ENCODE data around the gene ADGRD1.
"Not testable (repeated sequence)": the region's sequence is repeated elsewhere in the genome, so short reads cannot be mapped to it uniquely, and the experiment has no call there.

The ADGRD1 gene

DNA sequence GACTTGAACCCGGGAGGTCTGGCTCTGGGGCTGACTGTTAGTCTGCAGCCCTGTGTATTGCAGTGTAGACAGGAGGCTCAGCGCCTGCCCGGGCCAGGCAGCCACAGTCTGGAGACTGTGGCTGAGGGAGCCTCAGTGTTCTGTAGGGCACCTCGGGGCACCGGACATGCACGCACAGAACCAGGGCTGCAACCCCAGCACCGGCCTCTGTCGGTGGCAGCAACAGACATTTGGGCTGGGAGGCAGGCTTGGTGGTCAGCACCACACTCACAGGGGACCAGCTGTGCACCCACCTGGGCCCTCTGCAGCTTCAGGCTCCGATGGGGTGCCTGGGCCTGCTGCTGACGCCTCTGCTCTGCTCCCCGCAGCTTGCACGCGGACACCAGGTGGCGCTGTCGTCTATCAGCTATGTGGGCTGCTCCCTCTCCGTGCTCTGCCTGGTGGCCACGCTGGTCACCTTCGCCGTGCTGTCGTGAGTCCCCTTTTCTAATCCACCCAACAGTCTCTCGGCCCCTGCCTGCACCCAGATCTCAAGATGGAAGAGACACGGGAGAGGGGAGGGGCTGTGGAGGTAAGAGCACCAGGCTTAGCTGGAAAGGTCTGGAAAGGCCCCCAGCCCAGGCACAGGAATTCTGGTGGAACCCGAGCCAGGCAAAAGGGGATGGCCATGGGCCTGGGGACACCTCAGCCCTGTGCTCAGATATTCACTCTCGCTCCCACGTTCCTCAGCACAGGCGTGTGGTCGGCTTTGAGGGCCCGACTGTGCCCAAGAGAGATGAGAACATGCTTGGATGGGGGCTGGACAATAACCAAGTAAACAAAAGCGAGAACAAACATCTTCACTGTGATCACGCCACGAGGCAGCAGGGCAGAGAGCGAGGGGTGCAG is 151.0 kb downstream of the ADGRD1 start:
- DNase-seq (ENCODE audit: low spot score), result peak; percentile 91

GRCh38 chr12:131105351-131105735 is 151.6 kb downstream of the ADGRD1 start:
- DNase-seq (ENCODE audit: low spot score), result no peak

DNA sequence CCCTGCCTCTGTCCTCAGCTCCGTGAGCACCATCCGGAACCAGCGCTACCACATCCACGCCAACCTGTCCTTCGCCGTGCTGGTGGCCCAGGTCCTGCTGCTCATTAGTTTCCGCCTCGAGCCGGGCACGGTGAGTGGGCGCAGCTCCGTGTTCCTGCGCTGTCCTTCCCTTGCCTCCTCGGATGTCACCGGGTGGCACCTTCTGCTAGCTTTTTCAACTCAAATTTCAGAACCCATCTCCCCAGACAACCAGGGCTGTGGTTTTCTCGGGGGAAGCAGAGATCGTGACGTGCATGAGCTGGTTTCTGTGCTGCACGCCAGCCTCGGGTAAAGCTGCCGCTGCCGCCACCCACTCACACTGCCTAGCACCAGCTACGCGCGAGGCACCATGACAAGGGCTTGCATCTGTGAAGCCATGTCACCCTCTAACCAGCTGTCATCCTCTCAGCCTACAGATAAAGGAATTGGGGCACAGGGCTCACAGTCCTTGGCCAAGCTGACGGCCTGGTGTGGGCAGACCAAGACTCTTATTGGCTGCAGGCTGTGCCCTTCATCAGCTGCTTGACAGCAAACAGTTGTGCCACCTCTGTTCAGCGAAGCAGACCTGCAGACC is 152.1 kb downstream of the ADGRD1 start:
- DNase-seq (ENCODE audit: low spot score), result no peak

DNA sequence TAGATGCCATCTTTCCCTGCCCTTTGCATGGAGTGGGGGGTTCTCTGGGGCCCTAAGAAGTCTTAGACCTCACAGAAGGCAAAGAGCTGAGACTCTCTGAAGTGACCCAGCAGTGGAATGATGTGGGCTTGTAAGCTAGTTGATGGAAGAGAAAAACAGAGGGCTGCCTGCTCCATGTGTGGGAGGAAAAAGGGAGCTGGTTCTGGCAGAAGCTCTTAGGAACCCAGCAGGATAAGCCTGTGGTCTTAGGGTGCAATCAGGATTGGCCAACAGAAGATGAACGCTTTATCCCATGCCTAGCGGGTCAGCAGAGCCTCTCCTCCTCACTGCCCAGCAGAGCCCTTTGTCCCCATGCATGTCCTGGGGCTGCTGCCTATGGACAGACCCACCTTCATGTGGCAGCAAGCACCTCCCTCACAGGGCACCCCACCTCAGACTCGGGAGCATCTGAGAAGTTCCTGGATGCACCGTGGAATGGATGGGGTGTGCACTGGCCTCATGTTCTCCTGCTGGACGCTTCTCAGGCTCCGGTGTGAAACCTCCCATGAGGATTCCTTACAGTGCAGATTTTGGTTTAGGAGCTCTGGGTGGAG is 152.7 kb downstream of the ADGRD1 start:
- DNase-seq (ENCODE audit: low spot score), result no peak

DNA sequence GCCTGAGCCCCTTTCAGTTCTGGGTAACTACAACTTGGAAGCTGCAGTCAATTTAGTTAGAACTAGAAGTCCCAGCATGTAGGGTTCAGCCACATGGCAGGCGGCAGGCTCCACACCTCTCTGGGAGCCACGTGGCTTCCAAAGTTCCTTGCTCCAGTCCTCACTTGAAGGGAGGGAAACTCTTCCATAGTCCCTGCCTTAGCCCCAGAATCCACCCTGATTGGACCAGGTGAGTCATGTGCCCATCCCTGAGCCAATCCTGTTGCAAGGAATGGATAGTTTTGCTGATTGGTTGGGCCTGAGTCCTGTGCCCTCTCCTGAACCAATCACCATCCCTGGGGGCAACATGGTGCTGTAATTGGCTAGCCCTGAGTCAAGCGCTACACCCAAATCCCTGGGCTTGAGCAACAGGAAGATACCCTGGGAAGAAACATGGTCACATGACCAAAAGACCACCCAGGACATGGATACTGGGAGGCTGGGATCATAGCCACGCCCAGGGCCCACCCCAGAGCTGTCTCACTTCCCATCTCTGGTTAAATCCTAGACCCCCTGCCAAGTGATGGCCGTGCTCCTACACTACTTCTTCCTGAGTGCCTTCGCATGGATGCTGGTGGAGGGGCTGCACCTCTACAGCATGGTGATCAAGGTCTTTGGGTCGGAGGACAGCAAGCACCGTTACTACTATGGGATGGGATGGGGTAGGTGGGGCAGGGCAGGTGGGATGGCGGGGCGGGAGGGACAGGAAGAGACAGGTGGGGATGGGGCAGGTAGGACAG is 154.7 kb downstream of the ADGRD1 start:
- no peak for DNase-seq (ENCODE audit: low spot score)

DNA sequence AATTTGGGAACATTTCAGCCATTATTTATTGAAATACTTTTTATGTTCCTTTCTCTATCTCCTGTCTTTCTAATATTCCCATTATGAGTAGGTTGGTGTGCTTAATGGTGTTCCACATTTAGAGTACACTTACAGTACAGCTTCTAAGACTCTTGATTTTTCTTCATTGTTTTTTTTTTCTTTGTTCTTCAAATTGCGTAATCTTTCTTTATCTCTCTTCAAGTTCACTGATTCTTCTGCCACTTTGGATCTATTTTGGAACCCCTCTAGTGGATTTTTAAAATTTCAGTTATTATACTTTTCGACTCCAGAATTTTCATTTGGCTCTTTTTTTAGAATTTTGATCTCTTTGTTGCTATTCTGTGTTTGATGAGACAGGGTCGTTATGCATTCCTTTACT is 157.7 kb downstream of the ADGRD1 start:
- DNase-seq (ENCODE audit: low spot score), result no peak

DNA sequence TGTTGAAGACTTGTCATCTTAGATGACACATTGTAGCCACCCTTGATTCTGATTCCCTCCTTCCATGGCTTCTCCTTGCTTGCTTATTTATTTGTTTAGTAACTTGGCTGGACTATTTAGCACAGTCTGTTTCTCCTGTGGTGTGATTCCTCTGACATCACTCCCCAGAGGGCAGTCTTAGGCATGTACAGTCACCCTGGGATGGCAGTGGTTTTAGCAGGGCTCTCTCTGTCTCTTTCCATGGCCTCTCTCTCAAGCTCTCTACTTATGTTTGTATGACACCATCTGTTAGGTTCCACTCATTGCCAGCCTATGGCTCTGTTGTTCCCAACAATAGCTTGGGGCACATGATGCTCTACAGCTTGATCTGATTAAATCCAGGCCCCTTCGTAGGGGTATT is 158.3 kb downstream of the ADGRD1 start:
- DNase-seq (ENCODE audit: low spot score), result peak; percentile 47

DNA sequence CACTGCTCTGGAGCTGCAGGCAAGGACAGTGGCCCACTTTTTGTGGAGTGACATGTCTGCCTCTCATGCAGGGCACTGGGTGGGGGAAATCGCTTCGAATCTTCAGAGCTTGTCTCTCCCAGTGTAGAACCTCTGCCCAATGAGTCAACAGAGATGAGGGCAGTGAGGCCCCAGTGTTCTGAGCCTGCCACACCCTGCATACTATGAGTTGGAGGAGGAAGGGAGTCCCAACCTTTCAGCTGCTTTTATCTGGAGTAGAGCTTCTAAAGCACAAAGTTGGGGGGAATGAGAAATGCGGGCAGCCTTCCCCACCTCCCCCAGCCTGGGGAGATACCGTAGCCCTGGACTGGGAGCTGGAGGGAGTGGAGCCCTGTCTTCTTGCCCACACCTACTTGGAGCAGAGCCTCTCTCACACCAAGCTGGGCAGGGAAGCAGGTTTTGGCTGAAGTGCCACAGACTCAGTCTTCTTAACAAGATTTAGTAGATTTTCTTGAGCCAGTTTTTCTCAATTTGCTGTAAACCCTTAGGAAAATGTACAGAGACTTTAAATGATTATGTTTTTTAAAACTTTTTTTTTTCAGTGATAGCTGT is 159.1 kb downstream of the ADGRD1 start:
- DNase-seq (ENCODE audit: low spot score), result peak; percentile 70

DNA sequence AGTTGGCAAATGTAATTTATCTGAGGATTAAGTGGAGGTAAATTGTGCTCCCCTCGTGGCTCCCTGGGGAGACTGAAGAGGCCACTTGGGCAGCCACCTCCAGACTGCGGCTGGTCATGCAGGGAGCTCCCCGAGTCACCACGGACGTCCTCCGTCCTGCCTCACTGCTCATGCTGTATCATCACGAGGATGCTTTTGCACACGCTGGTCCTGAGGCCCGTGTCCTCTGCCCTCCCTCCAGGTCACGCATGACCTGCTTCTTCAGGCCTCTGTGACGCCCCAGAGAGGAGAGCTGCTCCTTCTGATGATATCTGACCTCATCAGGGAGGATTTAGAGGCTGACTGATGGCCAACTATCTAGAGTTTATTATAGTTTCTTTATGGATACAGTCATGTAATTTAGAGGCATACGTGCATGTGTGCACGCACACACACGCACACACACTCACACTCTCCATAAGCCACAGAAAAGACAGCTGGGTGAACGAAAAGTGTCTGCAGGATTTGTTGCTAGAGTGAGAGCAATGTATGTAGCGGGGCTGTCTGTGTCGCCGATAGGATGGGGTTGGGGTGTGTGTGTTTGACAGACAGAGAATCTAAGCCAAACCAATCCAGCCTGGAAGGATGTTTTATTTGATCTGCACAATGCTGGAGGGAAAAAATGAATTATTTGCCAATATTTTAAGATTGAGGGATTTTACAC is 160.0 kb downstream of the ADGRD1 start:
- no peak for DNase-seq (ENCODE audit: low spot score)

GRCh38 chr12:131114271-131114670 is 160.6 kb downstream of the ADGRD1 start:
- DNase-seq (ENCODE audit: low spot score), result no peak

- peak; percentile 40 for DNase-seq (ENCODE audit: low spot score)
Observed at GRCh38 chr12:131114942-131115584, 161.4 kb downstream of the ADGRD1 start.

DNA sequence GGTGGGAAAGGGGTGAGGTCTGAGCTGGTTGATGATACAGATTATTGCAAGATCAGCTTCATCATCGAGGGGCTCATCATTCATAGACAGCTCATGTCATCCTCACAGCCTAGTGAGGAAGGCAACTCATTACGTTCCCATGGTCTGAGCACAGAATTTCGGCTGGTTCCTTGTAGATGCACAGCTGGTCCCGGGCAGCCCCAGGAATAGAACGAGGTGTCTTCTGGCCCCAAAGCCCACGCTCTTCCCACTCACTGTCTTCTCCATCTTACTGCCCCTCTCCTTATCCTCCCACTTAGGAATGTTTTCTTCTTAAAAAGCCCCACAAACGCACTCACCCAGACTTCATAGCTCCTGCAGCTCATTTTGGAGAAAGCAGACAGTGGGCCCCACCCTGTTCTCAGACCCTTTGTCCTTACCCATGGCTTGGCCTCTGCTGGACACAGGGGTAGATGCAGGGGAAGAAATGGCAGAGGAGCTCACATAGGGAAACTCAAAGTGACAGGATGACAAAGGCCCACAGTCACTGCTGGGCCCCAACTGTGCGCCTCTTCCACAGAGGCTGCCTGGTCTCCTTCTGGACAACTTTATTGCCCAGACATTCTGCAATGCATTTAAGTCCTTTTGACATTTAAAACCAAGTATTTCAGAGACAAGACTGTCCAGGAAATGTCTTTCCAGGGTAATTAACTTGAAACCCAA is 162.2 kb downstream of the ADGRD1 start:
- no peak for DNase-seq (ENCODE audit: low spot score)

DNA sequence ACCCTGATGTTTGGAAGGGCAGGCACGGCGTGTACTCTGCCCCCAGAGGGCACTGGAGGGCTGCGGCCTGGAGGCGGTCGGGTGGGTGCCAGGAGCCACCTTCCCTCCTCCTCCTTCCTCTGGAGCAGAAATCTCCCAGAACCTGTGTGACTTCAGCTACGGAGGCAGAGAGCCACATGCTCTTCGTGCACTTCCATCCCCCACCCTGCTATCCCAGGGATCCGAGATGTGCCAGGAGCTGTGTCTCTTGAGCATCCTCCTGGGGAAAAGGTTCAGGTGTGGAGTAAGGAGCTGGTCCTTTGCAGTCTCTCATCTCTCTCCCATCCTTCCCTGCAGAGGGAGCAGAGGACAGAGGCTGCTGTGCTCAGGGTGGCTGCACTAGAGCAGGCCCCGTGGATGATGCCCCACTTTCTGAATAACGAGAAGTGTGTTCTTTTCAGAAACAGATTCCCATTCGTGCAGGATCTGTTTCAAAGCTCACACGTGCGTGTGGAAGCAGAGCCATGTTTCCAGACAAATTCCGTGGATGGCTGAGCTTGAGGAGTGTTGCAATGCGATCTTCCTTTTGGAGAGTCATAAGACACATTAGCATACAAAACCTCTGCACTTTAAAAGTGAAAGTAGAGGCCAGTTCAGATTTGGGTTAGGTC is 162.9 kb downstream of the ADGRD1 start:
- DNase-seq (ENCODE audit: low spot score), result peak; percentile 80

- no peak for DNase-seq (ENCODE audit: low spot score)
Observed at GRCh38 chr12:131117438-131118245, 163.9 kb downstream of the ADGRD1 start.

GRCh38 chr12:131118371-131118770 is 164.7 kb downstream of the ADGRD1 start:
- DNase-seq (ENCODE audit: low spot score), result no peak

GRCh38 chr12:131119345-131119744 is 165.6 kb downstream of the ADGRD1 start:
- DNase-seq (ENCODE audit: low spot score), result not testable (repeated sequence)

- DNase-seq (ENCODE audit: low spot score), result no peak
Observed at GRCh38 chr12:131119936-131120335, 166.2 kb downstream of the ADGRD1 start.

DNA sequence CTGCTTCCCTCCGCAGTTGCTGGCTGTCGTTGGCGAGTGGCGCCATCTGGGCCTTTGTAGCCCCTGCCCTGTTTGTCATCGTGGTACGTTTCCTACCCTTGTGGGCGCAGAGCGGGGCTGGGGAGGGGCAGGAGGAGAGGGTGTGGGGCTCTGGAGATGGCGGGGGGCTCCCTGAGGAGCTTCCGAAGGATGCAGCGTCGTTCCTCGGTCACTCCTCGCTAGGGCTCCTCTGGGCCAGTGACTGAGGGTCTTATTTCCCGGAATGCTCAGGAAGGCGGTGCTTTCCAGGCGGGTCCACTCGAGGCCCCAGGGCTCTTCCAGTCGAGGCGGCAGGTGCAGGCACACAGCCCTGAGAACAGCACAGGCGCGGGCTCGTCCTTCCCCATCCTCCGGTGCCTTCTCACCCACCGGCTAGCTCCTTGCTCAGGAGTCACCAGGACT is 167.1 kb downstream of the ADGRD1 start:
- no peak for DNase-seq (ENCODE audit: low spot score)

Data from GM03348 (cell line).